Heart left ventricle (tissue), 16 donors: Measurements from ENCODE around the gene PIK3C2A. TPM values are rescaled to one million over a fixed set of nuclear protein-coding genes. Genes with fewer than 3 reads are reported as not detected.
"Not testable (repeated sequence)": the region's sequence is repeated elsewhere in the genome, so short reads cannot be mapped to it uniquely, and the experiment has no call there.

Experiments
- ATAC-seq, 4 donors: fragments of 200-7000 bp; cut with Tn5 transposase; one replicate each; pipeline ENCODE4 v1.9.1; 2020 to 2022; ENCODE audit warnings: moderate library complexity in 4 of 4, mild to moderate bottlenecking in 3 of 4, moderate number of reproducible peaks in 1 of 4
- DNase-seq, 5 donors: peaks; one replicate each; pipeline ENCODE4 v3.0.0-alpha.2; 2020
- H3K27ac ChIP-seq, 12 donors: fragments of 200-600 bp; sonication (generic) in 4 of 12; one replicate each; pipeline versions ENCODE4 v1.5.0 to v1.8.0; 2016 to 2022; ENCODE audit warnings: mild to moderate bottlenecking in 2 of 12
- H3K27me3 ChIP-seq, 9 donors: fragments of 200-600 bp; sonication (generic) in 2 of 9; one replicate each; pipeline versions ENCODE4 v1.5.1 to v1.8.0; 2016 to 2022; ENCODE audit warnings: mild to moderate bottlenecking in 3 of 9
- H3K36me3 ChIP-seq, 9 donors: fragments of 200-600 bp; sonication (generic) in 2 of 9; one replicate each; pipeline versions ENCODE4 v1.5.0 to v1.8.0; 2018 to 2022; ENCODE audit warnings: mild to moderate bottlenecking in 2 of 9
- H3K4me1 ChIP-seq, 12 donors: fragments of 200-600 bp; sonication (generic) in 4 of 12; one replicate each; pipeline versions ENCODE4 v1.5.0 to v1.8.0; 2016 to 2022; ENCODE audit warnings: mild to moderate bottlenecking in 3 of 12
- H3K4me3 ChIP-seq, 12 donors: fragments of 200-600 bp; sonication (generic) in 4 of 12; one replicate each; pipeline versions ENCODE4 v1.5.0 to v1.8.0; 2017 to 2022; ENCODE audit warnings: mild to moderate bottlenecking in 9 of 12, moderate library complexity in 4 of 12
- H3K9me3 ChIP-seq, 12 donors: fragments of 200-600 bp; sonication (generic) in 4 of 12; one replicate each; pipeline versions ENCODE4 v1.5.0 to v1.8.0; 2016 to 2022; ENCODE audit warnings: mild to moderate bottlenecking in 1 of 12
- POLR2A ChIP-seq, 2 donors: fragments of 450-650 bp; IDR thresholded peaks; one replicate each; pipeline ENCODE4 v1.6.1; 2017; ENCODE audit warnings: antibody characterized with exemption in 2 of 2, mild to moderate bottlenecking in 2 of 2, moderate library complexity in 2 of 2
- WGBS, 4 donors: extraction: QIAGEN DNeasy Blood & Tissue Kit in 2 of 4; methylation state at CpG; one replicate each; pipeline versions ENCODE4 v1.1.5 to v1.1.7; 2013 to 2018; 5-methylcytosine and 5-hydroxymethylcytosine counted together
- intact Hi-C, 10 donors: fragments of 100-400 bp; cut with DNase I; formaldehyde crosslinking; loops; one replicate each; pipeline versions ENCODE4 v1.11.1 to v1.14.2; 2022
- polyA plus RNA-seq, 2 donors: library from polyadenylated mRNA; stranded (reverse); fragments of 200-250 nt; gene quantifications; one replicate each; pipeline ENCODE4 v1.2.3, GENCODE V29; 2013
- total RNA-seq, 9 donors: library from RNA; depleted of rRNA in 2 of 9; stranded (reverse); fragments of >200 nt in 2 of 9; fragmentation: NEBNext Ultra II Directional in 3 of 9; extraction: Animal tissue kit (Norgen Biotek cat#: 25700) in 3 of 9; gene quantifications; one replicate each; pipeline versions ENCODE4 v1.1.0 to v1.2.4, GENCODE V29; 2016 to 2023
- TF ChIP-seq, protein P1 (sequence below), 12 donors: fragments of 200-600 bp; sonication (generic) in 4 of 12; IDR thresholded peaks; one replicate each; pipeline versions ENCODE4 v1.5.0 to v1.8.0; 2018 to 2022; ENCODE audit warnings: antibody characterized with exemption in 12 of 12, mild to moderate bottlenecking in 5 of 12
- donor health status: ischemic (EF 13 %, LVEDD 7.1; RV severe dilation, severe dysfunction).
- donor health status: healthy with polysubstance abuse.
- donor health status: DM: no; HTN: yes; CAD: no.
- donor health status: DM: no; HTN: no; CAD: no.
- donor health status: ischemic (EF 25% LVEDD 6.9; RV normal size, moderate dysfunction).
- donor health status: ischemic (EF 25% LVEDD 5.7; RV mildly dilated, moderate dysfunction).
- donor health status: healthy.
- donor health status: DM: yes; HTN: yes; CAD: no.
- donor health status: ischemic (EF 35%, LVEDD 5.7; RV mildly dilated, moderate dysfunction).
- donor health status: nonischemic (EF 11% LVEDD 7.7; RV severe dilation, severe dysfunction).
- donor health status: DM: yes; HTN: yes; CAD: no.
- donor health status: PGD.
- donor health status: ischemic (EF 29% LVEDD 5.4; RV normal size, mild dysfunction).
- donor health status: nonischemic (EF 23%, LVEDD 6.1; RV moderate dilation, normal function).

PIK3C2A gene
- total and polyA plus RNA-seq, 11 donors: 9.8 to 52.2 (median 34.6) TPM

DNA sequence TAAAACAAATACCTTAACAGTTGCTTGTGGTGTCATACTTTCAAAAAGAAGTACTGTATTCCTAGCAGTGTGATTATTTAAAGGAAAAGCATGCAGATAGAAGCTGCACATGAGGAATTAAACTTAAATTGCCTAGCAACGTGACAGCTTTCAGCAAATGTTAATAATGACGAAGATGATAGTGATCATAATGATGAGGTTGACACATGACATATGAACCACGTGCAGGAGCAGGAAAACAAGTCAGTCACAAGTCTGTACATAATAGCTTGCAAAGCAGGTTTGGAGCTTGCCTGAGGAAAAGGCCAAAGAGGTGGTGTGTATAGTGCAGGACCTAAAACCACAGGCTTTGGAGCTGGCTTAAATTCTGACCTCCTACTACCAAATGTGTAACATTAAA, 30.6 kb upstream of the PIK3C2A start:
- Histone ChIP-seq H3K27me3 (no peaks in the 10 kb centered on the region), H3K9me3 (no peaks in the 10 kb centered on the region), H3K4me3 (no peak overlapping the region), H3K4me1 (no peaks in the 10 kb centered on the region), H3K36me3 (no peaks in the 10 kb centered on the region), H3K27ac (no peak overlapping the region)
- no peak for ATAC-seq
- intact Hi-C loops: loop anchor here in 4 of 10 donors (10.0 kb wide), 3 partner anchors 116 to 286 kb away; partner anchors contain the start of gene NCR3LG1 (in 1 of the 4)
- TF ChIP-seq, protein P1, sequence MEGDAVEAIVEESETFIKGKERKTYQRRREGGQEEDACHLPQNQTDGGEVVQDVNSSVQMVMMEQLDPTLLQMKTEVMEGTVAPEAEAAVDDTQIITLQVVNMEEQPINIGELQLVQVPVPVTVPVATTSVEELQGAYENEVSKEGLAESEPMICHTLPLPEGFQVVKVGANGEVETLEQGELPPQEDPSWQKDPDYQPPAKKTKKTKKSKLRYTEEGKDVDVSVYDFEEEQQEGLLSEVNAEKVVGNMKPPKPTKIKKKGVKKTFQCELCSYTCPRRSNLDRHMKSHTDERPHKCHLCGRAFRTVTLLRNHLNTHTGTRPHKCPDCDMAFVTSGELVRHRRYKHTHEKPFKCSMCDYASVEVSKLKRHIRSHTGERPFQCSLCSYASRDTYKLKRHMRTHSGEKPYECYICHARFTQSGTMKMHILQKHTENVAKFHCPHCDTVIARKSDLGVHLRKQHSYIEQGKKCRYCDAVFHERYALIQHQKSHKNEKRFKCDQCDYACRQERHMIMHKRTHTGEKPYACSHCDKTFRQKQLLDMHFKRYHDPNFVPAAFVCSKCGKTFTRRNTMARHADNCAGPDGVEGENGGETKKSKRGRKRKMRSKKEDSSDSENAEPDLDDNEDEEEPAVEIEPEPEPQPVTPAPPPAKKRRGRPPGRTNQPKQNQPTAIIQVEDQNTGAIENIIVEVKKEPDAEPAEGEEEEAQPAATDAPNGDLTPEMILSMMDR (IDR thresholded peaks at IDR 0.05): no peak
- TF ChIP-seq POLR2A (IDR thresholded peaks at IDR 0.05): no peak
- 64 to 67% (median 67%) methylated on average over 3 of the region's 3 CpGs for WGBS, 4 donors
- no peak for DNase-seq

DNA sequence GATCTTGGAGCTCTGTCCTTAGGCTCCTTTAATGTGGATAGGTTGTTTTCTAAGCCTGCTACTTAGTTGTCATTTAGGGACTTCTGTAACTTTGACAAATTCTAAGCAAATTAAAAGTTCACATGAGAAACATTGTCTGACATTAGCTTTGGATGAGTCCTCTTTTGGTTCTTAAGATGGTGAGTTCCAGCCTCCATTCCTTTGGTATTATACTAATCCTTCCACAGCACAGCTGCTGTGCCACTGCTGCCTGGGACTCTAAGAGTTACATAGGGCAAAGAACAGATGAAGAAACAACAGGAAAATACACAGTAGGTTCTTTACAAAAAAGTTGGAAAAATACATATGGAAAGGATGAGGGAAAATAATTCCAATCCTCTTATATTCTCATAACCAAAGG, 25.3 kb upstream of the PIK3C2A start:
- H3K4me3 ChIP-seq: no peak overlapping the region
- intact Hi-C loops: loop anchor here in 6 of 10 donors (5.0 to 10.0 kb wide), 7 partner anchors 119 to 294 kb away; partner anchors contain the start of gene NCR3LG1 (in 2 of the 6)
- DNase-seq (no peak), ATAC-seq (no peak)
- no peak for TF ChIP-seq POLR2A (IDR thresholded peaks at IDR 0.05)
- TF ChIP-seq, protein P1 (IDR thresholded peaks at IDR 0.05): no peak
- H3K27ac ChIP-seq: no peak overlapping the region
- no peaks in the 10 kb centered on the region for H3K27me3 ChIP-seq
- no peaks in the 10 kb centered on the region for H3K9me3 ChIP-seq
- peaks cover 0 to 7% (median 0%) of the 10 kb centered on the region in 12 donors for H3K4me1 ChIP-seq
- H3K36me3 ChIP-seq: no peaks in the 10 kb centered on the region

DNA sequence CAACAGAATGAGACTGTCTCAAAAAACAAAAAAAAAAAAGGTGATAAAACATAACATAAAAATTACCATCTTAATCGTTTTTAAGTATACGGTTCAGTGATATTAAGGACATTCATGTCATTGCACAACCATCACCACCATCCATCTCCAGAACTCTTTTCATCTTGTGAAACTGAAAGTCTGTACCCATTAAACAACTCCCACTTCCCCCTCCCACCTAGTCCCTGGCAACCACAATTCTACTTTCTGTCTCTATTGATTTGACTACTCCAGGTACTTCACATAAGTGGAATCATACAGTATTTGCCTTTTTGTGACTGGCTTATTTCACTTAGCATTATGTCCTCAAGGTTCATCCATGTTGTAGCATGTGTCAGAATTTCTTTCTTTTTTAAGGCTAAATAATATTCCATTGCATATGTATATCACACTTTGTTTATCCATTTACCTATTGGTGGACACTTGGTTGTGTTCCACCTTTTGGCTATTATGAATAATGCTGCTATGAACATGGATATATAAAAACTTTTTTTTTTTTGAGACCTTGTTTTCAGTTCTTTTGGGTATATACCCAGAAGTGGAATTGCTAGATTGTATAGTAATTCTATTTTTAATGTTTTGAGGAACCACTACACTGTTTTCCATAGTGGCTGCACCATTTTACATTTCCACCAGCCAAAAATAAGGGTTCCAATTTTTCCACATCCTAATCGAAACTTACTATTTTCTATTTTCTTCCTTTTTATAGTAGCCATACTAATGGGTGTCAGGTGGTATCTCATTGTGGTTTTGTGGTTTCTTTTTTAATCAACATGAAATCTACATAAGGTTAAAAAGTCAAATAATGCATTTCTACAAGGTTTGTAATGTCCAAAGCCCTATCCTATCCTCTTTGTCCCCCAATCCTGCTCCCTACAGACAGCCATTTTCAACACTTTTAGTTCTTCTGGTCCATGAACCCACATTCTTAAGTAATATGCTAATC, 23.4 kb upstream of the PIK3C2A start:
- Histone ChIP-seq H3K9me3 (no peaks in the 10 kb centered on the region), H3K27ac (no peak overlapping the region), H3K36me3 (no peaks in the 10 kb centered on the region), H3K4me1 (peaks cover 0 to 7% (median 0%) of the 10 kb centered on the region in 12 donors), H3K4me3 (no peak overlapping the region), H3K27me3 (no peaks in the 10 kb centered on the region)
- ATAC-seq: no peak
- no peak for DNase-seq
- 78 to 85% (median 81%) methylated on average over 3 of the region's 3 CpGs for WGBS, 4 donors
- TF ChIP-seq, protein P1 (IDR thresholded peaks at IDR 0.05): no peak
- TF ChIP-seq POLR2A (IDR thresholded peaks at IDR 0.05): no peak
- intact Hi-C loops: loop anchor here in 6 of 10 donors (2.0 to 10.0 kb wide), 8 partner anchors 121 to 296 kb away; partner anchors contain the start of gene NCR3LG1 (in 2 of the 6)

DNA sequence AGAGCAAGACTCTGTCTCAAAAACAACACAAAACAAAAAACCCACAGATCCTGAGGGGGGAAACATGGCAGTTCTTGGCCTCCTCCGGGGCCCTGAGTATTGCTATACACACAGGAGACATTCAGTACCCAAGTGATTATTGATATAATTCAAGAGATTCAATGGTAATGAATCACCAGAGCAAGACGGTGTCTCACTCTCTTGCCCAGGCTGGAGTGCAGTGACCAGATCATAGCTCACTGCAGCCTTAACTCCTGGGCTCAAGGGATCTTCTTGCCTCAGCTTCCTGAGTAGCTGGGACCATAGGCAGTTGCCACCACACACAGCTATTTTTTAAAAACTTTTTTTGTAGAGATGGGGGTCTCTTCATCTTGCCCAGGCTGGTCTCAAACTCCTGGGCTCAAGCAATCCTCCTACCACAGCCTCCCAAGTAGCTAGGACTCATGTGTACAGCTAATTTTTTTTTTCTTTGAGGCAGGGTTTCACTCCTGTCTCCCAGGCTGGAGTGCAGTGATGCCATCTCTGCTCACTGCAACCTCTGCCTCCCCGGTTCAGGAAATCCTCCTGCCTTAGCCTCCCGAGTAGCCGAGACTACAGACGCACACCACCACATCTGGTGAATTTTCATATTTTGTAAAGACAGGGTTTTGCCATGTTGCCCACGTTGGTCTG, 21.8 kb upstream of the PIK3C2A start:
- peak overlapping the region in 1 of 12 donors; percentile 24 for H3K27ac ChIP-seq
- 59 to 76% (median 72%) methylated on average over 7 of the region's 7 CpGs for WGBS, 4 donors
- H3K27me3 ChIP-seq: no peaks in the 10 kb centered on the region
- no peaks in the 10 kb centered on the region for H3K36me3 ChIP-seq
- H3K9me3 ChIP-seq: no peaks in the 10 kb centered on the region
- peaks cover 0 to 11% (median 1%) of the 10 kb centered on the region in 12 donors for H3K4me1 ChIP-seq
- no peak for ATAC-seq
- TF ChIP-seq, protein P1 (IDR thresholded peaks at IDR 0.05): no peak
- TF ChIP-seq POLR2A (IDR thresholded peaks at IDR 0.05): no peak
- intact Hi-C loops: loop anchor here in 7 of 10 donors (2.0 to 10.0 kb wide), 8 partner anchors 123 to 298 kb away; partner anchors contain the start of gene NCR3LG1 (in 2 of the 7)
- no peak for DNase-seq
- H3K4me3 ChIP-seq: no peak overlapping the region

DNA sequence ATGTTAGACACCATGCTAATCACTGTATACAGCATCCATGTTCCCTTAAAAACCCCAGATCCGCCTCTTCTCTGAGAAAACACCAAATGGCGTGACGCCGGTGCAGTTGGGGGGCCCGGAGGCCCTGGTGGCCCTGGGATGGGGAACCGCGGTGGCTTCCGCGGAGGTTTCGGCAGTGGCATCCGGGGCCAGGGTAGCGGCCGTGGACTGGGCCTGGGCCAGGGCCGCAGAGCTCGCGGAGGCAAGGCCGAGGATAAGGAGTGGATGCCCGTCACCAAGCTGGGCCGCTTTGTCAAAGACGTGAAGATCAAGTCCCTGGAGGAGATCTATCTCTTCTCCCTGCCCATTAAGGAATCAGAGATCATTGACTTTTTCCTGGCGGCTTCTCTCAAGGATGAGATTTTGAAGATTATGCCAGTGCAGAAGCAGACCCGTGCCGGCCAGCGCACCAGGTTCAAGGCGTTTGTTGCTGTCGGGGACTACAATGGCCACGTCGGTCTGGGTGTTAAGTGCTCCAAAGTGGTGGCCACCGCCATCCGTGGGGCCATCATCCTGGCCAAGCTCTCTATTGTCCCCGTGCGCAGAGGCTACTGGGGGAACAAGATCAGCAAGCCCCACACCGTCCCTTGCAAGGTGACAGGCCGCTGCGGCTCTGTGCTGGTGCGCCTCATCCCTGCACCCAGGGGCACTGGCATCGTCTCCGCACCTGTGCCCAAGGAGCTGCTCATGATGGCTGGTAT, 20.6 kb upstream of the PIK3C2A start:
- H3K27me3 ChIP-seq, H3K9me3 ChIP-seq, H3K36me3 ChIP-seq, DNase-seq, H3K27ac ChIP-seq, H3K4me3 ChIP-seq, ATAC-seq: not testable (repeated sequence)
- peaks cover 0 to 14% (median 2%) of the 10 kb centered on the region in 12 donors for H3K4me1 ChIP-seq
- intact Hi-C loops: loop anchor here in 1 of 10 donors (5.0 kb wide), 1 partner anchor 274 kb away; no protein-coding TSS in a partner anchor
- 94 to 97% (median 96%) methylated on average over 32 to 38 of the region's 38 CpGs for WGBS, 4 donors
